HCT116 (cell line): ENCODE results near the gene AMOTL1. TPM values are rescaled to one million over a fixed set of nuclear protein-coding genes. Genes with fewer than 3 reads are reported as not detected.
A peak's percentile ranks its signal among the peaks of the same experiment; 100 is the strongest.
"Not testable (repeated sequence)": the region's sequence is repeated elsewhere in the genome, so short reads cannot be mapped to it uniquely, and the experiment has no call there.

ENCODE experiments used
- ATAC-seq: fragments of 200-7000 bp; cut with Tn5 transposase; 2 replicates; pipeline ENCODE4 v1.9.1; 2020; ENCODE audit warnings: mild to moderate bottlenecking, moderate library complexity
- BruUV-seq: library from RNA; stranded (reverse); fragments of 400-500 nt; replicated peaks from 2 replicates; lab custom pipeline; 2021; lab: Mats Ljungman, UMichigan
- CTCF ChIA-PET: fragments of 300-600 bp; sonication (Branson Sonifier 250); formaldehyde crosslinking; loops from one replicate; lab custom pipeline; 2021; ENCODE audit warnings: antibody characterized with exemption; lab: Charles Lee
- POLR2A ChIA-PET: fragments of 300-600, 350-600 bp; sonication (Branson Sonifier 250); formaldehyde crosslinking; loops from one replicate; lab custom pipeline; 2021; ENCODE audit warnings: antibody characterized with exemption; lab: Charles Lee
- RAD21 ChIA-PET, 2 experiments: fragments of 300-600 bp; sonication (Branson Sonifier 250); formaldehyde crosslinking; loops; one replicate each; lab custom pipeline; 2023; ENCODE audit warnings: low total read pairs in 2 of 2; ENCODE audit not compliant: uncharacterized antibody in 2 of 2, unreplicated experiment in 2 of 2, low non-redundant PET in 1 of 2; lab: Charles Lee
- DNase-seq: peaks from one replicate; pipeline ENCODE4 v3.0.0-alpha.2; 2010; ENCODE audit warnings: low read depth, low spot score
- H2AFZ ChIP-seq: fragments of 200-600 bp; shearing (Covaris generic), sonication (generic); 2 replicates; pipeline ENCODE4 v1.6.1; 2017; ENCODE audit warnings: low read depth, mixed run types, mixed read lengths, antibody characterized with exemption, low read length; ENCODE audit not compliant: poor library complexity, severe bottlenecking
- H3K27ac ChIP-seq: 2 replicates; pipeline ENCODE4 v1.5.1; 2012; ENCODE audit warnings: low read depth, low read length
- H3K27me3 ChIP-seq: fragments of 200-600 bp; sonication (generic); 2 replicates; pipeline ENCODE4 v1.6.1; 2016; ENCODE audit warnings: mixed run types, low read length, mixed read lengths; ENCODE audit not compliant: insufficient read depth
- H3K36me3 ChIP-seq, 2 experiments: fragments of 200-500 bp in 1 of 2; fragments of 200-600 bp in 1 of 2; sonication (Bioruptor generic) in 1 of 2; sonication (generic) in 1 of 2; 2 replicates each; pipeline versions ENCODE4 v1.5.1 to v1.6.1; 2014 to 2016; ENCODE audit warnings: low read length in 2 of 2, inconsistent platforms in 1 of 2, mixed read lengths in 1 of 2, mixed run types in 1 of 2; ENCODE audit not compliant: insufficient read depth in 2 of 2, control insufficient read depth in 1 of 2
- H3K4me1 ChIP-seq, 2 experiments: fragments of 200-600 bp in 1 of 2; sonication (generic) in 1 of 2; 2 replicates each; pipeline versions ENCODE4 v1.5.1 to v1.6.1; 2012 to 2017; ENCODE audit warnings: low read length in 2 of 2, inconsistent platforms in 1 of 2, mild to moderate bottlenecking in 1 of 2, mixed read lengths in 1 of 2, mixed run types in 1 of 2, moderate library complexity in 1 of 2; ENCODE audit not compliant: insufficient read depth in 2 of 2, control insufficient read depth in 1 of 2
- H3K4me2 ChIP-seq: fragments of 200-600 bp; sonication (generic); 2 replicates; pipeline ENCODE4 v1.6.1; 2017; ENCODE audit warnings: mixed run types, low read length, mixed read lengths
- H3K4me3 ChIP-seq, 2 experiments: fragments of 200-600 bp in 1 of 2; sonication (generic) in 1 of 2; replicated peaks in 1 of 2; 2 replicates each; pipeline ENCODE4 v1.5.1; 2011 to 2016; ENCODE audit warnings: low read length in 2 of 2, control low read depth in 1 of 2, low read depth in 1 of 2, mild to moderate bottlenecking in 1 of 2, mixed read lengths in 1 of 2, mixed run types in 1 of 2
- H3K79me2 ChIP-seq: fragments of 200-600 bp; sonication (generic); 2 replicates; pipeline ENCODE4 v1.6.1; 2017; ENCODE audit warnings: mild to moderate bottlenecking, mixed run types, low read length, moderate library complexity, mixed read lengths; ENCODE audit not compliant: insufficient read depth
- H3K9ac ChIP-seq: fragments of 200-600 bp; sonication (generic); 2 replicates; pipeline ENCODE4 v1.6.1; 2016; ENCODE audit warnings: low read length, mixed read lengths
- H3K9me2 ChIP-seq: fragments of 200-600 bp; sonication (generic), shearing (Covaris generic); 2 replicates; pipeline ENCODE4 v1.6.1; 2017; ENCODE audit warnings: mixed run types, mild to moderate bottlenecking, moderate library complexity; ENCODE audit not compliant: insufficient read depth
- H3K9me3 ChIP-seq, 2 experiments: fragments of 200-500 bp in 1 of 2; fragments of 200-600 bp in 1 of 2; sonication (Bioruptor generic) in 1 of 2; sonication (generic) in 1 of 2; 2 replicates each; pipeline ENCODE4 v1.6.1; 2014 to 2017; ENCODE audit warnings: low read length in 2 of 2, mixed read lengths in 2 of 2, inconsistent platforms in 1 of 2, low read depth in 1 of 2, mild to moderate bottlenecking in 1 of 2, mixed run types in 1 of 2, moderate library complexity in 1 of 2; ENCODE audit not compliant: control insufficient read depth in 1 of 2, insufficient read depth in 1 of 2
- H4K20me1 ChIP-seq: fragments of 200-600 bp; sonication (generic), shearing (Covaris generic); 2 replicates; pipeline ENCODE4 v1.6.1; 2017; ENCODE audit warnings: mixed run types, mild to moderate bottlenecking, moderate library complexity; ENCODE audit not compliant: insufficient read depth
- FOSL1 ChIP-seq: IDR thresholded peaks from 2 replicates; pipeline ENCODE4 v1.6.1; 2012; ENCODE audit warnings: low read depth
- REST ChIP-seq: IDR thresholded peaks from 2 replicates; pipeline ENCODE4 v1.6.1; 2012; ENCODE audit warnings: low read depth
- ZFX ChIP-seq: fragments of 450-650 bp; IDR thresholded peaks from 2 replicates; pipeline ENCODE4 v1.6.1; 2017
- intact Hi-C: fragments of 100-400 bp; cut with micrococcal nuclease; formaldehyde crosslinking; loops from 2 replicates; pipeline ENCODE4 v1.10.0; 2022
- total RNA-seq: library from RNA; stranded (reverse); gene quantifications from one replicate; pipeline ENCODE4 v1.2.1, GENCODE V29; 2021; ENCODE audit not compliant: unreplicated experiment

The AMOTL1 gene
- total RNA-seq, 1 experiment from 2014 or later: 27.6 TPM

DNA sequence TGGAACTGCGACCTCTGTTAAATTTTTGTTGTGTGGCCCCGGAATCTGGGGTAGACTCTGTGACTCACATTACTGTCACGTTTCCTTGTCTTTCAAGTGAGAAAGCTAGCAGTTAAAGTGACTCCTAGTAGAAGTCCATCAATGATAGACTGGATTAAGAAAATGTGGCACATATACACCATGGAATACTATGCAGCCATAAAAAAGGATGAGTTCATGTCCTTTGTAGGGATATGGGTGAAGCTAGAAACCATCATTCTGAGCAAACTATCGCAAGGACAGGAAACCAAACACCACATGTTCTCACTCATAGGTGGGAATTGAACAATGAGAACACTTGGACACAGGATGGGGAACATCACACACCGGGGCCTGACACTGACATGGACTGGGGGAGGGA lies 23.8 kb downstream of the AMOTL1 start:
- Histone ChIP-seq H3K4me2 (peak overlapping the region; percentile 35), H3K4me1 (peaks cover 72 to 95% of the 10 kb centered on the region in 2 experiments), H3K79me2 (peaks cover 69% of the 10 kb centered on the region), H3K4me3 (0 out of 4 replicates have a peak overlapping the region, but pooled peaks of 1 of the 2 experiments have one; percentile 5)
- ATAC-seq, H3K9me3 ChIP-seq, BruUV-seq, H3K27me3 ChIP-seq, H3K9ac ChIP-seq, POLR2A ChIA-PET, RAD21 ChIA-PET, CTCF ChIA-PET, H3K36me3 ChIP-seq, H3K27ac ChIP-seq, H2AFZ ChIP-seq, H3K9me2 ChIP-seq, DNase-seq, H4K20me1 ChIP-seq: not testable (repeated sequence)
- intact Hi-C loops: loop anchor here (5.0 kb wide), 1 partner anchor 85 kb away; no protein-coding TSS in a partner anchor
- peak; percentile 24; the same call in 1 of the 2 replicates for TF ChIP-seq FOSL1

DNA sequence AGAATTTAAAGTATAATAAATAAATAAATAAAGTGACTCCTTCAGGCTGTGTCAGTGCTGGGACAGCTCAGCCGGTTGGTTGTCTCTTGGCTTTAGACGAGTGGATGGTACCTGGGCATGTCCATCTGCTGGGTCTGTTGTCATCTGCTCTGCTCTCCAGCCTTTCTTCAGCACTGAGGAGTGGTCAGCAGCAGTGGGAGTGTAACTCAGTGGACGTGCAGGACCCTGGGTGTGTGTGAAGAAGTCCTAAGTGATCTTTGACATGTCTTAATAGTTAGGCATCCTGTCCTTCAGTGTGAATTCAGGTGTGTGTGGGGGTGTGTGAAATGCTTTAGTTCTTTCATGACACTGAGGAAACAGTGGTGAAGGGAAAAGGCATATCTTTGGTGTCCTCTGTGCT lies 24.3 kb downstream of the AMOTL1 start:
- Histone ChIP-seq H3K79me2 (peaks cover 69% of the 10 kb centered on the region), H3K4me3 (no peak overlapping the region)

More for the DNA sequence above, 24.3 kb downstream of the AMOTL1 start:
- DNase-seq (no peak), ATAC-seq (no peak)
- intact Hi-C loops: loop anchor here (5.0 kb wide), 1 partner anchor 85 kb away; no protein-coding TSS in a partner anchor
- Histone ChIP-seq H3K9me2 (no peaks in the 10 kb centered on the region), H3K27ac (no peak overlapping the region), H2AFZ (no peak overlapping the region), H3K4me1 (peaks cover 77 to 97% of the 10 kb centered on the region in 2 experiments), H3K4me2 (peak overlapping the region; percentile 71; the same call in 1 of the 2 replicates), H3K36me3 (no peaks in the 10 kb centered on the region), H3K9me3 (no peaks in the 10 kb centered on the region), H3K9ac (no peak overlapping the region), H4K20me1 (no peaks in the 10 kb centered on the region), H3K27me3 (no peaks in the 10 kb centered on the region)
- ChIA-PET RAD21 (no interaction called here), POLR2A (no interaction called here), CTCF (no interaction called here)
- no TSS peak for BruUV-seq
- TF ChIP-seq REST (peak; percentile 30; the same call in 1 of the 2 replicates), ZFX (no peak)
